Activated CD4-positive, alpha-beta T cell treated with anti-CD3 and anti-CD28 coated beads, Interleukin-10, Interleukin-2, amounts not matched to agents 100 ng/mL and 50 ng/mL, durations not matched to agents 16 hours and 8 hours (primary cell): Measurements from ENCODE around the gene VAV2.

Source experiments
- DNase-seq: peaks from one replicate; pipeline ENCODE4 v3.0.0-alpha.2; 2020

VAV2 gene

GRCh38 chr9:133715866-133716563 lies 276.1 kb downstream of the VAV2 start:
- DNase-seq, result no peak

DNA sequence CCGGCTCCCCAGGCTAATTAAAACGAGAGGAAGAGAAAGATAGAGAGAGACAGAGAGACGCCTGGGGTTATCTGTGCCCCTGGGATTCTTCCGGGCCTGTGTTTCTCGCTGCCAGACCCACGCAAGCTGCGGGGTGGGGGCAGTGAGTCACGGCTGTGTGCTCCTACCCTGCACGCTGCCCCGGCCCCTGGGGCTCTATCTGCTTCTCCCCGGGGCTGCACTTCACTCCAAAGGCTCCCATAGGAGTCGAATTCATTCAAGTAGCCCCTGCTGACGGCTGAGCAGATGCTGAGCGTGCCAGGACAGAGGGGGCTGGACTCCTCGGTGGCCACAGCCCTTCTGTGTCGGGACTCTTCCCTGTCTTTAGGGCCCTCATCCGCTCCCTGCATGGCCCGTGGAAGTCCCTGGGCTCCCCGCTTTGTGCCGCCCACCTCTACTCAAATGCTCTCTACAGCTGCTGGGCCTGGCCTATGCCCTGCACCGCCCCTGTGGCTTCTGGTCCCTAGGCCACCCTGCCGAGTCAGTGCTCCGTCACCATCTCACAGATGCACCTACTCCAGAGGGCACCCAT lies 276.7 kb downstream of the VAV2 start:
- no peak for DNase-seq

GRCh38 chr9:133714606-133715294 lies 277.4 kb downstream of the VAV2 start:
- no peak for DNase-seq

DNA sequence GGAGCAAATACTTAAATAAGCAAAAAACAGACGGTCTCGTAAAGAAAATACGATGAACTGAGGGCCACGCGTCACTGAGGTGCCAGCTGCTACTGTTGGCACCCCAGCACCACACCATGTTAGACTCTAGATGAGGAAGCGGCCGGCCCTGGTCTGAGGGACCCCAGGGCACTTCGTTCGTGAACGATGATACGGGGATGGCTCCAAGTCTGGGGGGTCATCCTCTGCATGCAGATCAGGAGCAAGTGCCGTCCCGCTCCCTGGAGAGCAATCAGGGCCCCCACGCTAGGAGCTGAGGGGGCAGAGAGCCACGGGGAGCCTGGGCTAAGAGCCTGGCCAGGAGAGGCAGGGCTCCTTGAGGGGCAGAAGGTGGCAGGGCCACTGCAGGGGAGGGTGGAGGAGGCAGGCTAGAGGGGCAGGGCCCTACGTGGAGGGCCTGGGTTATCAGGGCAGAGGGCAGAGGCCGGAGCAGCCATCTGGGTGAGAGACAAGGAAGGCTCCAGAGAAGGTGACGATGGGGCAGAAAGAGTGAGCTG lies 278.1 kb downstream of the VAV2 start:
- DNase-seq, result no peak

DNA sequence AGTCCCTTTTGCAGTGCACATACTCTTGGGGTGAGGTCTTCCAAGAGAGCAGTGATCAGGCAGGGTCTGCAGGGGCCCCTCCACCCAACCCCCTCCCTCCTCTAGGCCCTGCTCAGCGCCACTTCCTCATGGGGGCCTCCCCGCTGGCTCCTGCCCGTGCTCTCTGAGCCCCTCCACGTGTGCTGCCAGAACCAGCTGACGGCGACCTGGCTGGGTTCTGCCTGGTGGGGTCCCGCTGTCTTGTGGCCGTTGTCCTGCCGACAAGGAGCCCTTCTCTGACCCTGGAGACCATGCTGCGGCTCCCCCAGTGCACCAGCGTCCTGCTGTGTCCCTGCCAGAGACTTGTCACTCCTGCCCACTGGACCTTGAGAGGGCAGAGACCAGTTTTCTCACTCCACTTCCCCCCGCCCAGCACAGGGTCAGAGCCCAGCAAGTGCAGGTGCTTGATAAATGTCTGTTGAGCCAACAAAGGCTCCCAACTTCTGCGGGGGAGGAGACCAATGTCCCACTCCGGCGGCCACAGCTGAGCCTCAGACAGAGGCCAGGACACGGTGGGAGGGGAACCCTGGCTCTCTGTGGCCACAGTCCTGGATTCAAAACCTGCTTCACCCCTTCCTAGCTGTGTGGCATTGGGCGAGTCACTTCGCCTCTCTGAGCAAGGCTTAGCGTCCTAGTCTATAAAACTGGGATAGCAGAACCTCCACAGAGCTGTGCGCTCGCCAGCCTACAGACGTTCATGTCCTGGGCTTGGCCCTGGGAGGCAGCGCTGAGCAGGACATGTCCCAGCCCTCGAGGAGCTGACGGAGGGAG lies 278.8 kb downstream of the VAV2 start:
- DNase-seq, result no peak

DNA sequence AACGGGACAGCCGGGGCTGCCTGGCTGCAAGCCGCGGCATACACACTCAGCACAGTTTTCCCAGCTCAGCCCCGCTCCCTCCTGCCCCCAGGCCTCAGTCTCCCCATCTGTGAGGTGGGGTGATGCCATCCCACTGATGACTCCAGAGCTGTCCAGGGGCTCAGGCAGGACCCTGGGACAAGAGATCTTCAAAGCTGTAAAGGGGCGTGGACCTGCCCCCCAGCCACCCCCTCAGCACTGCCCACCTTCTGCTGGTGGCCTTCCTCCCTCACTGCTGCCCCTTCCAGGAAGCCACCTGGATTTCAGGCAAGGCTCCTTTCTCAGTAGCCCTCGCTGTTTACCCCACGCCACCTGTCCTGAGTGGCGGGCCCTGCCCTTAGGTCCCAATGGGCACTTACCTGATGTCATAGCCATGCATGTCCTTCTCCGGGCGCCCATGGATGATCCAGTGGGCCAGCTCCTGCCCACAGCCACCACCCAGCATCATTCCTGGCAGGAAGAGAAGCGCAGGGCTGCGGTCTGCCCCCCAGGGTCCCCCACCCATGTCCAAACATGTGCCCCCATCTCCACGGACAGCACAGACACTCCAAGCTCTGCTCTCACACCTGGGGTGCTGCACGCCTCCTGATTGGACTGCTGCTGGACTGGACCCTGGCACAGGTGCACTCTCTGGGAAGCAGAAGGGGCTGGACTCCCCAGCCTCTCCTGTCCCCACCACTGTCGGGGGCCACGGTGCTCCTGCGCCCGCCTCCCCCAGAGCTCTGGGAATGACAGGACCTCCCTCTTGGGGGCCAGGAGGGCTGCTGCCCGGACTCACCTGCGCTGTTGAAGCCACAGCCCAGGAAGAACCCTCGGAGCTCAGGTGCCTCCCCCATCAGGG lies 279.7 kb downstream of the VAV2 start:
- no peak for DNase-seq
